Renal cortical epithelial cell (primary cell): ENCODE results near the gene TWSG1. TPM values are rescaled to one million over a fixed set of nuclear protein-coding genes. Genes with fewer than 3 reads are reported as not detected.
A peak's percentile ranks its signal among the peaks of the same experiment; 100 is the strongest.
"Not testable (repeated sequence)": the region's sequence is repeated elsewhere in the genome, so short reads cannot be mapped to it uniquely, and the experiment has no call there.

Experiments
- DNase-seq: peaks from one replicate; pipeline ENCODE4 v3.0.0-alpha.2; 2011; ENCODE audit warnings: low read depth
- total RNA-seq: library from RNA; depleted of rRNA; stranded (reverse); fragments of >200 nt; gene quantifications from 2 replicates; pipeline ENCODE4 v1.2.3, GENCODE V29; 2014

The TWSG1 gene
- total RNA-seq, 1 donor from 2014 or later: 119 TPM

GRCh38 chr18:9335697-9336045 lies 1.1 kb downstream of the TWSG1 start:
- no peak for DNase-seq

- DNase-seq: no peak
These were observed 2.3 kb downstream of the TWSG1 start for GRCh38 chr18:9336827-9337226.

- DNase-seq: peak; percentile 72
These were observed 3.3 kb downstream of the TWSG1 start for GRCh38 chr18:9337873-9338272.

- DNase-seq: no peak
These were observed 5.9 kb downstream of the TWSG1 start for GRCh38 chr18:9340472-9340871.

GRCh38 chr18:9343577-9343976 lies 9.0 kb downstream of the TWSG1 start:
- DNase-seq: no peak

- no peak for DNase-seq
These were observed 12.2 kb downstream of the TWSG1 start for GRCh38 chr18:9346775-9347174.

GRCh38 chr18:9348079-9348671 lies 13.6 kb downstream of the TWSG1 start:
- peak; percentile 81 for DNase-seq

- DNase-seq: no peak
These were observed 14.2 kb downstream of the TWSG1 start for GRCh38 chr18:9348766-9349165.

- peak; percentile 63 for DNase-seq
These were observed 19.0 kb downstream of the TWSG1 start for GRCh38 chr18:9353596-9353995.

GRCh38 chr18:9354256-9354655 lies 19.7 kb downstream of the TWSG1 start:
- no peak for DNase-seq

GRCh38 chr18:9356976-9357375 lies 22.4 kb downstream of the TWSG1 start:
- peak; percentile 32 for DNase-seq

GRCh38 chr18:9359796-9360195 lies 25.2 kb downstream of the TWSG1 start:
- no peak for DNase-seq

GRCh38 chr18:9361191-9361590 lies 26.6 kb downstream of the TWSG1 start:
- no peak for DNase-seq

- no peak for DNase-seq
These were observed 28.3 kb downstream of the TWSG1 start for GRCh38 chr18:9362869-9363268.

- DNase-seq: peak; percentile 36
These were observed 29.7 kb downstream of the TWSG1 start for GRCh38 chr18:9364242-9364641.

- DNase-seq: no peak
These were observed 30.8 kb downstream of the TWSG1 start for GRCh38 chr18:9365406-9365805.

- DNase-seq: peak; percentile 75
These were observed 31.6 kb downstream of the TWSG1 start for GRCh38 chr18:9366126-9366714.

GRCh38 chr18:9373254-9373653 lies 38.7 kb downstream of the TWSG1 start:
- not testable (repeated sequence) for DNase-seq

GRCh38 chr18:9379118-9379517 lies 44.5 kb downstream of the TWSG1 start:
- no peak for DNase-seq

- DNase-seq: no peak
These were observed 45.5 kb downstream of the TWSG1 start for GRCh38 chr18:9380101-9380500.

- no peak for DNase-seq
These were observed 46.2 kb downstream of the TWSG1 start for GRCh38 chr18:9380621-9381395.

GRCh38 chr18:9386879-9387278 lies 52.3 kb downstream of the TWSG1 start:
- DNase-seq: no peak

GRCh38 chr18:9387891-9388290 lies 53.3 kb downstream of the TWSG1 start:
- DNase-seq: no peak
